IMR-90 (cell line): Measurements from ENCODE around the gene TNRC6C. TPM values are rescaled to one million over a fixed set of nuclear protein-coding genes. Genes with fewer than 3 reads are reported as not detected.

Source experiments
- ATAC-seq: fragments of 200-7000 bp; cut with Tn5 transposase; 2 replicates; pipeline ENCODE4 v1.9.1; 2020; ENCODE audit warnings: low read depth, mild to moderate bottlenecking, moderate library complexity
- BruUV-seq: library from RNA; stranded (reverse); fragments of 400-500 nt; replicated peaks from 2 replicates; lab custom pipeline; 2021; lab: Mats Ljungman, UMichigan
- CTCF ChIA-PET: fragments of 300-600 bp; formaldehyde crosslinking; extraction: SDS; loops from one replicate; lab custom pipeline; 2021; ENCODE audit warnings: antibody characterized with exemption; lab: Yijun Ruan, JAX
- POLR2A ChIA-PET: fragments of 300-600 bp; sonication (Branson Sonifier 250); formaldehyde crosslinking; loops from one replicate; lab custom pipeline; 2022; ENCODE audit warnings: antibody characterized with exemption; ENCODE audit not compliant: unreplicated experiment; lab: Charles Lee
- DNase-seq: peaks from one replicate; pipeline ENCODE4 v3.0.0; 2013
- H2AFZ ChIP-seq: replicated peaks from 2 replicates; pipeline ENCODE3; 2013; ENCODE audit warnings: low read length, mild to moderate bottlenecking; ENCODE audit not compliant: poor library complexity
- H2AK5ac ChIP-seq: 2 replicates; pipeline ENCODE4 v1.6.1; 2013; ENCODE audit warnings: low read depth, low read length, inconsistent platforms
- H2AK9ac ChIP-seq: replicated peaks from 2 replicates; pipeline ENCODE3; 2013; ENCODE audit warnings: mild to moderate bottlenecking, low read depth, low read length, moderate library complexity; ENCODE audit not compliant: poor library complexity
- H2BK120ac ChIP-seq: 2 replicates; pipeline ENCODE4 v1.6.1; 2013; ENCODE audit warnings: low read depth, low read length, inconsistent platforms
- H2BK15ac ChIP-seq: 3 replicates; pipeline ENCODE4 v1.6.1; 2013; ENCODE audit warnings: low read depth, low read length, inconsistent platforms
- H2BK20ac ChIP-seq: 2 replicates; pipeline ENCODE4 v1.6.1; 2013; ENCODE audit warnings: low read depth, mild to moderate bottlenecking, inconsistent platforms, low read length, moderate library complexity
- H2BK5ac ChIP-seq: 2 replicates; pipeline ENCODE4 v1.6.1; 2013; ENCODE audit warnings: mild to moderate bottlenecking, low read depth, low read length, inconsistent platforms; ENCODE audit not compliant: poor library complexity, severe bottlenecking
- H3K14ac ChIP-seq: replicated peaks from 2 replicates; pipeline ENCODE4 v1.6.1; 2013; ENCODE audit warnings: low read depth, low read length, inconsistent platforms
- H3K18ac ChIP-seq: 2 replicates; pipeline ENCODE4 v1.6.1; 2013; ENCODE audit warnings: low read depth, low read length, control low read depth
- H3K23ac ChIP-seq: 2 replicates; pipeline ENCODE4 v1.6.1; 2013; ENCODE audit warnings: low read depth, low read length, inconsistent platforms
- H3K27ac ChIP-seq: 2 replicates; pipeline ENCODE4 v1.5.1; 2013; ENCODE audit warnings: mild to moderate bottlenecking, control low read depth, low read length; ENCODE audit not compliant: insufficient read depth
- H3K27me3 ChIP-seq: 2 replicates; pipeline ENCODE4 v1.6.1; 2013; ENCODE audit warnings: low read length; ENCODE audit not compliant: control insufficient read depth, insufficient read depth
- H3K36me3 ChIP-seq: 2 replicates; pipeline ENCODE4 v1.6.1; 2013; ENCODE audit warnings: low read length, mixed read lengths; ENCODE audit not compliant: control insufficient read depth, insufficient read depth
- H3K4ac ChIP-seq: 2 replicates; pipeline ENCODE4 v1.6.1; 2013; ENCODE audit warnings: low read depth, low read length, inconsistent platforms
- H3K4me1 ChIP-seq: 2 replicates; pipeline ENCODE4 v1.6.1; 2013; ENCODE audit warnings: low read length, mixed read lengths; ENCODE audit not compliant: control insufficient read depth, insufficient read depth
- H3K4me2 ChIP-seq: 2 replicates; pipeline ENCODE4 v1.6.1; 2013; ENCODE audit warnings: low read depth, mild to moderate bottlenecking, control low read depth, low read length, moderate library complexity
- H3K4me3 ChIP-seq: 2 replicates; pipeline ENCODE4 v1.5.1; 2013; ENCODE audit warnings: low read depth, mild to moderate bottlenecking, control low read depth, low read length, moderate library complexity; ENCODE audit not compliant: insufficient read depth
- H3K56ac ChIP-seq: 2 replicates; pipeline ENCODE4 v1.6.1; 2013; ENCODE audit warnings: low read length, inconsistent platforms; ENCODE audit not compliant: insufficient read depth; ENCODE audit errors: extremely low read depth
- H3K79me1 ChIP-seq, 2 experiments: 2 replicates each; pipeline ENCODE4 v1.6.1; 2013; ENCODE audit warnings: low read length in 2 of 2, inconsistent platforms in 1 of 2, low read depth in 1 of 2
- H3K9ac ChIP-seq: 2 replicates; pipeline ENCODE4 v1.6.1; 2013; ENCODE audit warnings: low read depth, low read length, control low read depth
- H3K9me1 ChIP-seq: 2 replicates; pipeline ENCODE4 v1.6.1; 2013; ENCODE audit warnings: low read length, inconsistent platforms; ENCODE audit not compliant: insufficient read depth
- H3K9me3 ChIP-seq: 2 replicates; pipeline ENCODE4 v1.6.1; 2013; ENCODE audit warnings: low read length; ENCODE audit not compliant: control insufficient read depth, insufficient read depth
- H4K20me1 ChIP-seq: 2 replicates; pipeline ENCODE4 v1.6.1; 2013; ENCODE audit warnings: low read length, inconsistent platforms; ENCODE audit not compliant: insufficient read depth
- H4K5ac ChIP-seq: 2 replicates; pipeline ENCODE4 v1.6.1; 2013; ENCODE audit warnings: mild to moderate bottlenecking, low read depth, low read length, control low read depth
- H4K8ac ChIP-seq, 2 experiments: 2 replicates each; pipeline ENCODE4 v1.6.1; 2013; ENCODE audit warnings: low read depth in 2 of 2, low read length in 2 of 2, control low read depth in 1 of 2, inconsistent platforms in 1 of 2
- H4K91ac ChIP-seq: 2 replicates; pipeline ENCODE4 v1.6.1; 2013; ENCODE audit warnings: low read depth, low read length, inconsistent platforms; ENCODE audit not compliant: insufficient read depth
- CEBPB ChIP-seq: IDR thresholded peaks from 2 replicates; pipeline ENCODE4 v1.6.1; 2012; ENCODE audit warnings: low read depth, low read length, improper control_type of control experiment
- CHD1 ChIP-seq: IDR thresholded peaks from 2 replicates; pipeline ENCODE4 v1.6.1; 2012; ENCODE audit warnings: low read depth, low read length, improper control_type of control experiment
- CTCF ChIP-seq: conservative IDR thresholded peaks from 2 replicates; pipeline ENCODE4 v1.5.1; 2012; ENCODE audit warnings: mild to moderate bottlenecking, low read depth, low read length, improper control_type of control experiment
- ELK1 ChIP-seq: fragments of 150-350 bp; IDR thresholded peaks from 2 replicates; pipeline ENCODE4 v1.6.1; 2016; ENCODE audit warnings: low read depth, mild to moderate bottlenecking, low read length, moderate library complexity, borderline replicate concordance
- MAZ ChIP-seq: IDR thresholded peaks from 2 replicates; pipeline ENCODE4 v1.6.1; 2012; ENCODE audit warnings: low read depth, mild to moderate bottlenecking, low read length, improper control_type of control experiment, moderate library complexity, borderline replicate concordance
- MXI1 ChIP-seq: IDR thresholded peaks from 2 replicates; pipeline ENCODE4 v1.6.1; 2012; ENCODE audit warnings: low read depth, mild to moderate bottlenecking, low read length, moderate library complexity, borderline replicate concordance
- POLR2A ChIP-seq: IDR thresholded peaks from 2 replicates; pipeline ENCODE4 v1.6.1; 2012; ENCODE audit warnings: mild to moderate bottlenecking, low read depth, low read length
- RFX5 ChIP-seq: IDR thresholded peaks from 2 replicates; pipeline ENCODE4 v1.8.0; 2012; ENCODE audit warnings: low read depth, mild to moderate bottlenecking, low read length, moderate library complexity
- SMC3 ChIP-seq: fragments of 150-350 bp; IDR thresholded peaks from 2 replicates; pipeline ENCODE4 v1.6.1; 2016; ENCODE audit warnings: low read depth, mild to moderate bottlenecking, antibody characterized with exemption, low read length, moderate library complexity
- USF2 ChIP-seq: fragments of 150-350 bp; IDR thresholded peaks from 2 replicates; pipeline ENCODE4 v1.6.1; 2017; ENCODE audit warnings: mild to moderate bottlenecking, antibody characterized with exemption, low read length, low read depth
- WGBS, 2 experiments: methylation state at CpG; one replicate each; pipeline versions ENCODE4 v1.1.5 to v1.1.7; 2013; ENCODE audit warnings: missing lambda C conversion rate in 2 of 2; ENCODE audit not compliant: insufficient read length in 1 of 2; ENCODE audit errors: extremely low coverage in 2 of 2; 5-methylcytosine and 5-hydroxymethylcytosine counted together
- dilution Hi-C: fragments of 300-500 bp; cut with HindIII; formaldehyde crosslinking; loops from one replicate; pipeline ENCODE4 v1.14.3; 2018; ENCODE audit warnings: low sequenced_read_pairs; ENCODE audit not compliant: unreplicated experiment
- in situ Hi-C: fragments of 300-500 bp; cut with MboI; formaldehyde crosslinking; loops from 3 replicates; pipeline ENCODE4 v1.14.3; 2019; ENCODE audit warnings: low sequenced_read_pairs, inconsistent platforms, mixed read lengths
- intact Hi-C: fragments of 100-400 bp; cut with micrococcal nuclease; formaldehyde crosslinking; loops from 2 replicates; pipeline ENCODE4 v1.10.0; 2022
- polyA plus RNA-seq, 3 experiments: library from polyadenylated mRNA; depleted of rRNA; stranded (reverse); fragments of >200 nt; gene quantifications; 2 replicates each; pipeline ENCODE4 v1.2.3, GENCODE V29; 2012; ENCODE audit warnings: low replicate concordance in 1 of 3
- total RNA-seq: library from RNA; depleted of rRNA; stranded (reverse); fragments of >200 nt; gene quantifications from 2 replicates; pipeline ENCODE4 v1.2.3, GENCODE V29; 2012

Gene TNRC6C
- total and polyA plus RNA-seq, 2 of the 4 experiments (the other 2 are of a cell fraction), result 1.6 to 2.7 TPM

GRCh38 chr17:78144736-78145641 is 186.5 kb downstream of the TNRC6C start (continued):
- no peak for TF ChIP-seq USF2
- no peak for TF ChIP-seq POLR2A

GRCh38 chr17:78146471-78146869 is 188.0 kb downstream of the TNRC6C start:
- no peaks in the 10 kb centered on the region for H3K79me1 ChIP-seq
- in situ Hi-C loops, result no loop called here
- H2BK20ac ChIP-seq, result no peak overlapping the region
- no peaks in the 10 kb centered on the region; the same call in 1 of the 2 replicates for H3K27me3 ChIP-seq
- H4K5ac ChIP-seq, result no peak overlapping the region
- ChIA-PET CTCF (no interaction called here), POLR2A (no interaction called here)
- ATAC-seq (no peak), DNase-seq (no peak)
- no peak overlapping the region for H4K91ac ChIP-seq
- no peak overlapping the region for H3K4me2 ChIP-seq
- no peak overlapping the region for H3K56ac ChIP-seq
- no peak overlapping the region for H3K14ac ChIP-seq
- no peak overlapping the region for H3K18ac ChIP-seq
- no peak overlapping the region for H2BK15ac ChIP-seq
- H3K4ac ChIP-seq, result no peak overlapping the region
- H3K9ac ChIP-seq, result no peak overlapping the region
- H3K9me1 ChIP-seq, result no peaks in the 10 kb centered on the region
- H3K4me1 ChIP-seq, result peaks cover 3% of the 10 kb centered on the region; the same call in 1 of the 2 replicates
- no peak overlapping the region for H3K27ac ChIP-seq
- no peaks in the 10 kb centered on the region for H3K36me3 ChIP-seq
- H3K9me3 ChIP-seq, result no peaks in the 10 kb centered on the region
- no peak overlapping the region for H3K23ac ChIP-seq
- H2AK9ac ChIP-seq, result no peak overlapping the region
- intact Hi-C loops, result no loop called here
- no peaks in the 10 kb centered on the region for H4K20me1 ChIP-seq
- H2BK120ac ChIP-seq, result no peak overlapping the region
- dilution Hi-C loops, result no loop called here
- WGBS, 2 experiments, result no CpG with 5 or more reads among the region's 7 CpGs
- H2BK5ac ChIP-seq, result no peak overlapping the region
- H2AFZ ChIP-seq, result no peak overlapping the region
- BruUV-seq, result no TSS peak
- H3K4me3 ChIP-seq, result no peak overlapping the region
- no peak overlapping the region for H4K8ac ChIP-seq
- no peak overlapping the region for H2AK5ac ChIP-seq
- TF ChIP-seq CEBPB (no peak), ELK1 (no peak), MAZ (no peak), CTCF (no peak), RFX5 (no peak), MXI1 (no peak), SMC3 (no peak), USF2 (no peak), CHD1 (no peak), POLR2A (no peak)
